ENCODE results near the gene SLC26A1. TPM values are rescaled to one million over a fixed set of nuclear protein-coding genes. Genes with fewer than 3 reads are reported as not detected.

The SLC26A1 gene
- total RNA-seq, 2 donors from 2014 or later = 1.6 to 2.0 TPM

DNA sequence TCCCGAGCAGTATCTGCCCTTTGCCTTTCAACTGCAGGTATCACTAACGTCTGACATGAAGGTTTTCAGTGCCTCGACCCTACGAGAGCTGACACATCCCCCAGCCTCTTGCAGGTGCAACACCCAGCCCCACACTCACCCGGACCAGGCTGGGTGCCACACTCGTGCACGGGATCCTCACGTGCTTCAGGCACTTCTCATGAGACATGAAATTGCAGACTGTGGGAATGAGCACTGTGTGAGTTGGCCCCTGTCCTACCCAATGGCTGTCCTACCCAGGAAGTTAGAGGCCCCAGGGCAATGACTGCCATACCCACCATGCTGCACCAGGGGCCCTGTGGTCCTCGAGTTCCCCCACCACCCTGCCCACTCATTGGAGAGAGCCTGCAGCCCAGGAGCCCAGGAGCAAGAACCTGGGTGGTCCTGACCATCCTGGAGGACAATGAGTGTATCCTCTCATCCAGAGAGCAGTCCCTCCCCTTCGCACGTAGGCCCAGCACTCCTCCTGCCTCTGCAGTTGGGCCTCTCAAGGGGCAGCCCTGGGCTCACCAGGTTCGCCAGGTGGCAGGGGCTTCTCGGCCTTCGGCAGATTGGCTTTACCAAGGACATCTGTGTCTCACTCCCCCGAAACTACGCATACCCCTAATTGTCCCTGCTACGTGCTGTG lies 22.2 kb downstream of the SLC26A1 start:
- intact Hi-C loops (cut with DNase I, micrococcal nuclease) = no loop called here
- peak; percentile 24 for ATAC-seq
- peak; percentile 37 to 49 for DNase-seq

DNA sequence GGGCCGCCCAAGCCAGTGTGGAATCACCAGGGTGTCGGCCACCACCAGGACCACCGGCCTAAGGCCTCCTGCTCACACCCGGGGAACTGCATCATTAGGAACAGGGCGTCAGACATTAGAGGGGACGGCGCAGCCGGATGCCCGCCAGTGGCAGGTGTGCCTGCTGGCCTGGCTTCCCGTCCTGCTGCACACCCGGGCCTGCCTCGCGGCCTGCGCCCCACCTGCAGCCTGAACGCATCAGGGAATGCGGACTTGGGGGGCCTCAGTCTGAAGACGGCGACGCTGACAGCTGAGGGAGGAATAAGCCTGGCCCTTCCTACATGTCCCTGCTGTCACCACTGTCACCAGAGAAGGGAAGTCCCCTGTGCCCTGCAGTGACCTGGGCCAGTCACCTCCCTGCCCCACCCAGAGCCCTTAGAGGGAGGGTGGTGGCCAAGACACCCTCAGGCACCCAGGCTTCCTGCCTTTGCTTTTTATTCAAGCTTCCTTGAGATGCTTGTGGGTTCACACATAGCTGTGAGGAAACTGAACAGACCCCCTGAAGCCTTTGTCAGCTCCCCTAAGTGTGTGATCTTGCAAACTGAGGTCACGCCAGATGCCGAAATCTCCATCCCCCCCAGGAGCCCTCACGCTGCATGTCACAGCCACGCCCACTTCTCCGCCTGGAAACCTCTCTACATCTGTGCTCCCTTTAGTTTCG lies 23.0 kb downstream of the SLC26A1 start:
- ATAC-seq (peak; percentile 38), DNase-seq (peak; percentile 44 to 51)
- intact Hi-C loops (cut with DNase I, micrococcal nuclease) = no loop called here

DNA sequence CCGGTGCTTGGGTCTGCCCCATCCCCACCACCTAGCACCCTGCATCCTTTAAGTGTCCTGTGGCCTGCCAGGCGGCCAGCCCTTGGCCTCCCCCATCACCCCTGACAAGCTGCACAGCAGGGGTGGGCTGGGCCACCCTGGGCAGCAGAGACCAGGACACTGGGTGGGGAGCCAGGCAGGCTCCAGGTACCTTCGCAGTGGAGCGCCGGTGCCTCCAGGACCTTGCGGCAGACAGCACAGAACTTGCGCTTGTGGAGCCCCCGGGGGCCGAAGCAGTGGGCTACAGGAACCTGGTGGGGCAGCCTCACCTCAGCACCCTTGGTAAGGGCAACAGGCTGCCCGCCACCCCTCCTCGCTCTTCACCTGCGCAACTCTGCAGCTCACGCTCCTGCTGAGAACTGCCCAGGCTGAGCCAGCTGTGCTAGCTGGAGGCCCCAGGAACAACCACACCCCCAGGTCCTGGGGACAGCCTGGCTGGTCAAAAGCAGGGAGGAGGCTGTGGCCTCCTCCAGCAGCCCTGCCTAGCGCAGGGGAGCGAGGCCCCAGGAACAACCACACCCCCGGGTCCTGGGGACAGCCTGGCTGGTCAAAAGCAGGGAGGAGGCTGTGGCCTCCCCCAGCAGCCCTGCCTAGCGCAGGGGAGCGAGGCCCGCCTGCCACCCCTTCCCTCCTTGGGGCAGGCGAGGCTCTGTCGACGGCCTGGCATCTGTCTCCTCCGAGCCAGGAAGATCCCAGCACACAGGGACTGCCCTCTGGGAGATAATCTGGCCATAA lies 24.4 kb downstream of the SLC26A1 start:
- intact Hi-C loops (cut with DNase I, micrococcal nuclease) = no loop called here
- DNase-seq = no peak
- ATAC-seq = no peak

DNA sequence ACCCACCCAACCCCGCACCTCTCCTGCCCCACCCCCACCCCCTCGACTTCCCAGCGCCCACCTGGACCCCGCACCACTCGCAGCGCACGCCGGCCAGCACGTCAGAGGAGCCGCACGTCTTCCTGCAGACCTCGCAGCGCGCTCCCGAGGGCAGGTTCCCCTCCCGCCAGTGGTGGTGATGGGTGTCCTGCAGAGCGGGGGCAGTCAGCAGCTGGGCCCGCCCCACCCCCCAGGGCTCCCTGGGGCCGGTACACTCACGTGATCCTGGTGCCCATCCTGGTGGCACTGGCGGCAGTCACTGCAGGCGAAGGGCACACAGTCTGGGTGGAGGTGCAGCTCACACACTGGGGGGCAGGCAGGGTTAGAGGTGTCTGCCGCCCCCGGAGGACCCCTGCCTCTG lies 25.0 kb downstream of the SLC26A1 start:
- ATAC-seq (no peak), DNase-seq (no peak)
- intact Hi-C loops (cut with DNase I, micrococcal nuclease) = no loop called here

DNA sequence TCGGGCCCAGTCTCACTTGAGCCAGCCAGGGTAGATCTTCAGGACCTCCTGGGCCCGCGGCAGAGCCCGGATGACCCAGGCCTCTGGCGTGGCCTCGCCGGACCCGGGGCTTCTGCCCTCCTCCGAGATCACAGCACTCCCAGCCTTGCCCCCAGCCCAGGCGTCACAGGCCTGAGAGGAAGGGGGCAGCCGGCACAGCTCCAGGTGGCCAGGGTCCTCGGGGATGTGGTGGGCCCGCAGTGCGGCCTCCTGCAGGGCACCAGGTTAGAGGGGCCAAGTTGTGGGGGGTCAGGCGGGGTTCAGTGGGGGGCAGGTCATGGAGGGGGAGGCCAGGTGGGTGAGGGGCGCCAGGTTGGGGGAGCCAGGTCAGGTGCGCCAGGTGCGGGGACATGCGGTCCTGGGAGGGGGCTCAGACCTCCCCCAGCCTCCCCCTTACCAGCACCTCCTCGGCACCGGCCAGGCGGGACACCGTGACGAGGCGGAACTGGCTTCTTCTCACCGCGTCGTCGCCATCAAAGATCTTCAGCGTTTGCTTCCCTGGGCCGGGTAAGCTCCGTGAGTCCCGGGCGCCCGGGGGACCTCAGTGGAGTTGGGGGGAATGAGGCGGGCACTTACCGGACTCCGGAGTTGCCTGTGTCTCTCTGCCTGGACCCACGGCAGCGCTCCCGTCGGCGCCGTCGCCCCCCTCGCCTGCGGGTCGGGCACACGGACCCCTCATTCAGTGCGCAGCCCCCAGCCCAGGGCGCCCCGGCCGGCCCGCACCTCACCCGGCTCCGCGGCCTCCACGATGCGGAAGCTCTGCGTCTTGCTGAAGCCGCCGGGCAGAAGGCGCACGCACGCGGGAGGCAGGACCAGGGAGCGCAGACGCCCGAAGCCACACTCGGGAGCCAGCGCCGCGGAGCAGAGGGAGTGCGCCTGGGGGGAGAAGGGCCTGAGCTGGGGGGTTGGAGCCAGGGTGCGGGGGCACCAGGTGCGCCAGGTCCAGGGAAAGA lies 25.8 kb downstream of the SLC26A1 start:
- intact Hi-C loops (cut with DNase I, micrococcal nuclease) = no loop called here
- DNase-seq = no peak
- ATAC-seq = no peak

DNA sequence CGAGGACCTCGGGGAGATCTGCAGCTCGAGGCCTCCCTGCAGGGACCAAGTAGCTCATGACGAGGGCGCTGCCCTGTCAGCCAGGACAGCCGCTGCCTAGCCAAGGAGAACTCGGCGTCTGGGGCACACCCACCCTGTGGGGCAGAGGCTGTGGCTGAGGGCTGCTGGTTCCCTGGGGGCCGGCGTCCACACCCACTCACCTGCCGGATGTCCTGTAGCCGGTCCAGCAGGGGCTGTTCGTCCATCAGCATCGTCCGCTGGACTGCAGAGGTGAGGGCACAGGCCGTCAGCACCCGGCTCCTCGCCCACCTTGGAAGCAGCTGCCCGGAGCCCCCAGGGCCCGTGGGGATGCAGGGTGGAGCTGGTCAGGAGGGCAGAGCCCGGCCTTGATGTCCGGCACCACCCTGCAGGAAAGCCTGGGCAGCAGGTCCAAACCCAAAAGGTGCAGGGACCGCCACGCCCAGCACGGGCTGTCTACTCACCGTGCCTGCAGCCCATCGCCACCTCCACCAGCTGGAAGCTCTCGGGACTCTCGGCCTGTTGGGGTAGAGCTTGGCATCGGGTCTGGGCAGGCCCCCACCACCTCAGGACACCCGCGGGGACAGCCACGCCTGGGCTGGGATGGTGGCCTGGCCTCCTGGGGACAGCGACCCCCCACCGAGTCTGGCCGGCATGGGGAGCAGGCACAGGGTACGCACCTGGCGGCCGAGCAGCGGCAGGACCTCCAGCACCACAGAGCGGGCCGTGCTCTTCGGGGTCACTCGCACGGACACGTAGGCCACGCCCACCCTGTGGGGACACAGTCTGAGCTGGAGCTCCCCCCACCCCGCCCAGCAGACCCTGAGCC lies 26.7 kb downstream of the SLC26A1 start:
- ATAC-seq (no peak), DNase-seq (no peak)
- intact Hi-C loops (cut with DNase I, micrococcal nuclease) = no loop called here

DNA sequence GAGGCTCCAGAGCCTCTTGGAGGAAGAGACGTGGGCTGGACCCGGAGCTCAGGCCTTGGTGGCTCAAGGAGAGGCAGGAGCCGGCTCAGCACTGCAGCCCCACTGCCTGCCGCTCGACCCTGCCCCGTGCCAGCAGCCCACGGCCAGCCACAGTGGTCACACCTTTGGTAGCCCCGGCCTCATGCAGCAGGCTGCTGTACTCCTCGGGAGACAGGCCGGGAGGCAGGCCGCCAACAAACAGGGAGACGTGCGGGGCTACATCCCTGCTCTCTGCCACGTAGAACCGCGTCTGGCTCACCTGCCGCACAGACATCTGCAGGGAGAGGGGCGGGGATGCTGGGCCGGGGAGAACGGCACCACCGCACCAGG lies 27.5 kb downstream of the SLC26A1 start:
- intact Hi-C loops (cut with DNase I, micrococcal nuclease) = no loop called here
- ATAC-seq = no peak

DNA sequence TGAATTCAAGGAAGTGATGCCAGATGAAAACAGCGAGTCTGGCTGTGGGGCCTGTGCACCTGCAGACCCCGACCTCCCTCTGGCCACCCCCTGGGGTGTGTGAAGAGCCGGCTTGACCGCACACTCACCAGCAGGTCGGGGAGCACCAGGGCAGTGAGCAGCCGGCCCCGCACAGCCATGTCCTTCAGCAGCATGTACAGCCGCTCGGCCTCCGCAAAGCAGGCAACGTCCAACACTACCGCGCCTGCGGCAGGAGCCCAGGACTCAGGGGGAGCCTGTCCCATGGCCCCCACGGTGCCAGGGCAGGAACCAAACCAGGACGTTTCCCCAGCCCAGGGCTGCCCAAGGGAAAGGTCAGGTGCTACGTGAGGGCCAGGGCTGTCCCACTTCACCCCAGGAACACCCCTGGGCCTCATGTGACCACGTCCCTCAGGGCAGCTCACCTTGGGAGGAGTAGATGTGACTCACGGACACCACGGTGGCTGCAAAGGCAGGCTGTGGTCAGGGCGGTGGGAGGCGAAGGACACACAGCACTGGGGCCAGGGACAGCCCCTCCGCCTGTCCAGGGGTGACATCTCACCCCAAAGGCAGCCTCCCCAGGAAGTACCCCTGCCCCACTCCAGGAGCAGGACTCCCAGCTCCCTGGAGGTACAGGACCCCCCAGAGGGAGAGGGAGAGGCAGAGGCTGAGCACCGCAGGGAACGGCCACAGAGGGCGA lies 28.0 kb downstream of the SLC26A1 start:
- intact Hi-C loops (cut with DNase I, micrococcal nuclease) = no loop called here
- ATAC-seq = no peak
- DNase-seq = no peak

More for the DNA sequence above, 27.5 kb downstream of the SLC26A1 start:
- DNase-seq = no peak

DNA sequence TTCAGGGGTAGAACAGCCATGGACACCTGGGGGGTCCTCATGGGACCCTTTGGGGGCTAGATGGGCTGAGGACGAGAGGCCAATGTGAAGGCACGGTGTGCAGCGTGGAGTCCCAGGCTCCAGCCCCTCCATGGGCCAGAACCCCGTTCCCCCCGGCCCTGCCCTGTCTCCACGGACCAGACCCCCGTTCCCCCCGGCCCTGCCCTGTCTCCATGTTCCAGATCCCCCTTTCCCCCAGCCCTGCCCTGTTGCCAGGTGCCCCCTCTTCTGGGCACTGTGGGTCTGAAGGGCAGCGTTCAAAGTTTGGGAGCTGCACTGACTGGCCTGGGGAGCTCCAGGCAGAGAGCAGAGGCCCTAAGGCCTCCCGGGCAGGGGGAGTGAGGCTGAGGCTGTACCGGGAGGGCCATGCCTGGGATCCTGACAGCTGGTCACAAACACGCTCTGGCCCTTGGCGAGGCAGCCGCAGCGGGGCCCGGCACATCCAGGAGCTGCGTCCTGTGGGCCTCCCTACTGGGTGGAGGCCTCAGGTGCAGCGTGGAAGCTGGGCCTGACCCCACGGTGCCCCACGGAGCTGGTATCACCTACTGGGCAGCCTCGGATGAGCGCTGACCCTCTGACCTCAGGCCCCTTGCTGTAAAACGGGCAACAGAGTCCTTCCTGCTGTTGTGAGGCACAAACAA lies 28.7 kb downstream of the SLC26A1 start:
- DNase-seq = no peak
- intact Hi-C loops (cut with DNase I, micrococcal nuclease) = no loop called here
- no peak for ATAC-seq

DNA sequence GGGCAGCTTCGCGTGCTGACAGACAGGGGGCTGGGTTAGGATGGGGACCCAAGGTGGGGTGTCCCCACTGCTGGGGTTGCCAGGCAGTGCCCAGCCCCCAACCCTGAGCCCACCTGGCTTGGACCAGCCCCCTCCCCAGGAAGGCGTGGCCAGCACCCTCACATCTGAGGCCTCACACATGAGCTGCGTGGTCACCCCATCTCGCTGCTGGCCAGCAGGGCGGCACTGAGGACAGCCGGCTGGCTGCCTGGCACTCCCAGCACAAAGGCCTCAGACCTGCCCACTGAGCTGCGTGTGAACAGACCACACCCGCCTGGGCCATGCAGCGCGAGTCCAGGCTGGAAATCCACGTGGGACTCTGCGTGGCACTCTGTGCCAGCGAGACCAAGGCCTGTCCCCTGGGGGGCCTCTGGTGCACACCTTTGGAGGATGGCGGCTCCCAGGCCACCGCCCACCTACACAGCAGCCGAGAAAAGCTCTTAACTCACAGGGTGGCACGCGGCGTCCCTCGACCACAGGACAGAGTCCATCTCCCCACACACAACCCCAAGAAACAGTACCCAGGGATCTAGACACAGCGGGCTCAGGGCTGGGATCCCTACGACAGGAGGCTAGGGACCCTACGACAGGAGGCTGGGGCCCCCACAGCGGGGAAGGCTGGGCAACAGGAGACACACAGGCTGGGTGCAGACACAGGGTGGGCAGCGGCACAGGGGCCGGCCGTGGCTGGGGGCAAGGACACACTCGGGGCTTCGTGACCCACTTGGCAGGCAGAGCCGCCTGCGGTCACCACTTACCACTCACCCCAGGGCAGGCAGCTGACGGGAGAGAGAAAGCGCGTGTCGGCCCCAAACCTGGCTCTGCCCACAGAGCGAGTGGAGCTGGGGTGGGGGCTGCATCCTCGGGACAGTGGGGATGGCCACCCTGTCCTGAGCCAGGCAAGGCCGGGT lies 29.7 kb downstream of the SLC26A1 start:
- ATAC-seq (peak; percentile 70), DNase-seq (peak; percentile 52 to 64)
- intact Hi-C loops (cut with DNase I, micrococcal nuclease) = no loop called here

DNA sequence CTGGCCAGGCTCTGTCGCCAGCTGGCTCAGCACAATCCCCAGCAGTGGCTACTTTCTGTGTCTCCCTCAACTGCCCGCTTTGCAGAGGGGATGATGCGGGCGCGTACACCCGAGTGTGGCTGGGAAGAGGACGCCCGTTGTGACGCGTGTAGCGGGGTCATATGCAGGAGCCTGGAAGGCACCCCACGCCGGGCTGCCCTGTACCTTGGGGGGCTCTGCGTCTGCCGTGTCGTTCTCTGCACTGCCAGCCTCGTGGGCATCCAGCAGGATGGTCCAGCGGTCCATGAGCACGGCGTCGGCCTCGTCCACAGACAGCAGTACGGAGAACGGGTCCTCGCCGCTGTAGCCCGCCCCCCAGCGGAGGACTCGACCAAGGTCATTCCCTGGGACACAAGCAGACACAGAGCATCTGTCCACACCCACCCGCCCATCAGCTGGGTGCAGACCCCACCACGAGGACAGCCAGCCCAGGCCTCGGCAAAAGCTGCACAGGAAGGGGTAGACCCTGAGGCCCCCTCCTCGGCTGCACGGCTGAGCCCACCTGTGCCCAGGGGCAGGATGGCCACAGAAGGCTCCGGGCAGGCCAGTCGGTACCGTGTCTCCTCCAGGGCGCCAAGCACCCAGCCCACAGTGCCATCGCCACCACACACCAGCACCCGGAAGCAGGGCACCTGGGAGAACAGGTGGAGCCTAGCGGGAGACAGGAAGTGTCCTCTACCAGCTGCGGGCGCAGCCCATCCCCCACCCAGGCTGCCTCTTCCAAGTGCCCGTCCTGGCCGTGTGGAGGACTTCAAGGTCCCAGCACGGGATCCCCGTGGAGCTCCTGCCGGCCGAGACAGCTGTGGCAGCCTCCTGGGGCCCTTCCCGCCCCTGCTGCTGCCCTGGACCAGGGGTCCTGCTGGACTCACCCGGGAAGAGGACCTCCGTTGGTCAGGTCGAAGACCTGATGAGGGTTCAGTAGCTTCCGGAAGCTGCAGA lies 30.7 kb downstream of the SLC26A1 start:
- DNase-seq = peak; percentile 75 to 87

DNA sequence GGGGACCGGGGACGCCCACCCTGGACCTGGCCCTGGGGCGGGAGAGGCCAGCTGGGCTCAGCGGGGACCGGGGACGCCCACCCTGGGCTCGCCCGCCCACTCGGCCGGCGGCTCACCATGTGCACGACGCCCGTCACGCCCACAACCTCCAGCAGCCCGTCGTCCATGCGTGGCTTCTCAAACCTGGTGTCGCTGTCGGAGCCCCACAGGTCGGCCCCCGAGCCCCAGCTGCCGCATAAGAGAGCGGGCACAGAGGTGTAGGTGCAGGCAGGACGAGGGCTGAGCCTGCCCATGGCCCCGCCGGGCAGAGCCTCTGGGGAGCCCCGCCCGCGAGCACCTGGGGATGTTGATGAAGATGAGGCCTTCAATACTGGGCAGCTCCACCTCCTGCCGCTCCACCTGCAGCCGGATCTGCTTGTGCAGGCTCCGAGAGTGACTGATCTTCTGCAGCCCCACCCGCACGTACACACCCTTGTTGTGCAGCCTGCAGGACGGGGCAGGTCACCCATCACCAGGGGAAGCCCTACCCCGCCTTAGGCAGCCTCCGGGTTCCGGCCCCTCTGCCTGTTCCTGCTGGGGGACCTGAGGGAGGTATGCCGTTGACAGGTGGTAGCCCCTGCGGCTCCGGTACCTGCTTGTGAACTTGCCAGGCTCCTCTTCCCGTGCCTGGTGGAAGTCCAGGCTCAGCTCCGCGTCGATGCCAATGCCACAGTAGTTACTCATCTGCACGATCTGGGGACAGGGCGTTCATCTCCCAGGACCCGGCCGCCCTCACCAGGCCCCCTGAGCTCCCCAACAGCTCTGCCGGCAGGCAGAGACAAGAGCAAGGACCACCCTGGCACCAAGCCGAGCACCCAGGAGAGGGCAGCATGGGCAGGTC lies 31.6 kb downstream of the SLC26A1 start:
- ATAC-seq = peak; percentile 70
- DNase-seq = peak; percentile 64 to 77
- intact Hi-C loops (cut with DNase I, micrococcal nuclease) = no loop called here

More for the DNA sequence above, 30.7 kb downstream of the SLC26A1 start:
- peak; percentile 80 for ATAC-seq
- intact Hi-C loops (cut with DNase I, micrococcal nuclease) = no loop called here

DNA sequence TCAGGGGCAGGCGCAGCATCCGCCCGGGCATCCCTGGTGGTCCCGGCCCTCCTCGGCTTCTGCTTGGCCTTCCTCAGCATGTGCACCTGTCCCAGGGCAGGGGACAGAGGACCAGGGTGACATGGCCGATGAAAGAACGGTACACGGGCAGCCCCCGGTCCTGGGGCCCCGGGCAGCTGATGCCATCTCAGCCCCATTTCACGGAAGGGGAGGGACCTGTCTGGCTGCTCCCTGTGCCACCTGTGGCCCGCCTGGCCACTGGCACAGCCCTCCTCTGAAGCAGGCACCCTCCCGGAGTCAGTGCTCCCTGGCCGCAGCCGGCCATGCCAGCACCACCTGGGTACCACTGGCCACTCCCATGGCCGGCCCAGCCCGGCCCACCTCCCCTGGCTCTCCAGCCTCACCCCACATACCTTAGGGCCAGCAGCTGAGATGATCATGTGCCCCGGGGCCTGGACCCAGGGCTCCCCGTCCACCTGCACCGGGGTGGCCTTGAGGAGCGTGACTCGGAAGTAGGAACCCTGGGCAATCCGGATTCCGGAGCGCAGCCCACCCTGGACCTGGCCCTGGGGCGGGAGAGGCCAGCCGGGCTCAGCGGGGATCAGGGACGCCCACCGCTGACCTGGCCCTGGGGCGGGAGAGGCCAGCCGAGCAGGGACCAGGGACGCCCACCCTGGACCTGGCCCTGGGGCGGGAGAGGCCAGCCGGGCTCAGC lies 32.4 kb downstream of the SLC26A1 start:
- no peak for DNase-seq
- ATAC-seq = no peak
- intact Hi-C loops (cut with DNase I, micrococcal nuclease) = no loop called here
